ENCODE data around the gene EGR4.

DNA sequence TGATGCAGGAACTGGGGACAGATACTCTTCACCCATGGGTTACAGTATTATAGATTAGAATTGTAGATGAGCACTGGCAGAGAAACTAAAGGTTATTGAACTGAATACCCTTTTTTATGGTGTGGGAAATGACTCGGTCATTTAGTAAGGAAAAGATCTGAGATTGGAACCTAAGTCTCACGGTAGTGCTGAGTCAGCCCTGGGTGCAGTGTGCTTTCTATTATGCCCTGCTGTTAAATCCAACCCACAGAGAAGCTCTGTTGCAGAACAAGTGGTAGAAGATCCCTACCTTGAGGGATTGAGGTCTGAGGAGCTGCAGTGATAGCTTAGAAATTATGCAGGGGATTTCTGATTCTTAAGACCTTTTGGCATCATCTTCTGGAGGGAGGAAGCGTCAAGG, 46.5 kb downstream of the EGR4 start:
- TF ChIP-seq, protein P1, sequence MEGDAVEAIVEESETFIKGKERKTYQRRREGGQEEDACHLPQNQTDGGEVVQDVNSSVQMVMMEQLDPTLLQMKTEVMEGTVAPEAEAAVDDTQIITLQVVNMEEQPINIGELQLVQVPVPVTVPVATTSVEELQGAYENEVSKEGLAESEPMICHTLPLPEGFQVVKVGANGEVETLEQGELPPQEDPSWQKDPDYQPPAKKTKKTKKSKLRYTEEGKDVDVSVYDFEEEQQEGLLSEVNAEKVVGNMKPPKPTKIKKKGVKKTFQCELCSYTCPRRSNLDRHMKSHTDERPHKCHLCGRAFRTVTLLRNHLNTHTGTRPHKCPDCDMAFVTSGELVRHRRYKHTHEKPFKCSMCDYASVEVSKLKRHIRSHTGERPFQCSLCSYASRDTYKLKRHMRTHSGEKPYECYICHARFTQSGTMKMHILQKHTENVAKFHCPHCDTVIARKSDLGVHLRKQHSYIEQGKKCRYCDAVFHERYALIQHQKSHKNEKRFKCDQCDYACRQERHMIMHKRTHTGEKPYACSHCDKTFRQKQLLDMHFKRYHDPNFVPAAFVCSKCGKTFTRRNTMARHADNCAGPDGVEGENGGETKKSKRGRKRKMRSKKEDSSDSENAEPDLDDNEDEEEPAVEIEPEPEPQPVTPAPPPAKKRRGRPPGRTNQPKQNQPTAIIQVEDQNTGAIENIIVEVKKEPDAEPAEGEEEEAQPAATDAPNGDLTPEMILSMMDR (IDR thresholded peaks at IDR 0.05) = no peak
- TF ChIP-seq POLR2A (IDR thresholded peaks at IDR 0.05) = no peak

All from right lobe of liver (tissue), 4 donors.